CD14-positive monocyte (primary cell): ENCODE measurements around the gene TECPR2. TPM values are rescaled to one million over a fixed set of nuclear protein-coding genes. Genes with fewer than 3 reads are reported as not detected.

Experiments
- DNase-seq, 3 donors: peaks; one replicate each; pipeline ENCODE4 v3.0.0-alpha.2; 2011 to 2022
- H2AFZ ChIP-seq: 2 replicates; pipeline ENCODE4 v1.6.0; 2012; ENCODE audit warnings: mild to moderate bottlenecking, low read depth, low read length, inconsistent platforms; ENCODE audit not compliant: insufficient read depth, poor library complexity, severe bottlenecking
- H3K27ac ChIP-seq, 2 donors: 1 replicate in 1 of 2; 2 replicates in 1 of 2; pipeline ENCODE4 v1.5.1; 2012 to 2013; ENCODE audit warnings: low read length in 2 of 2, control low read depth in 1 of 2, inconsistent platforms in 1 of 2, low read depth in 1 of 2, mild to moderate bottlenecking in 1 of 2
- H3K27me3 ChIP-seq, 2 donors: one replicate each; pipeline versions ENCODE4 v1.6.0 to v1.6.1; 2011 to 2013; ENCODE audit warnings: low read length in 2 of 2; ENCODE audit not compliant: control insufficient read depth in 2 of 2, insufficient read depth in 2 of 2
- H3K36me3 ChIP-seq, 2 donors: replicated peaks in 1 of 2; 1 replicate in 1 of 2; 2 replicates in 1 of 2; pipeline versions ENCODE4 v1.5.1 to v1.6.1; 2012 to 2013; ENCODE audit warnings: low read length in 2 of 2, control low read depth in 1 of 2, inconsistent platforms in 1 of 2, mild to moderate bottlenecking in 1 of 2; ENCODE audit not compliant: insufficient read depth in 2 of 2, control insufficient read depth in 1 of 2
- H3K4me1 ChIP-seq, 2 donors: 1 replicate in 1 of 2; 2 replicates in 1 of 2; pipeline versions ENCODE4 v1.5.1 to v1.6.1; 2012 to 2013; ENCODE audit warnings: low read length in 2 of 2, control low read depth in 1 of 2, inconsistent platforms in 1 of 2, mild to moderate bottlenecking in 1 of 2, moderate library complexity in 1 of 2; ENCODE audit not compliant: insufficient read depth in 2 of 2, control insufficient read depth in 1 of 2
- H3K4me2 ChIP-seq: replicated peaks from 2 replicates; pipeline ENCODE3; 2012; ENCODE audit warnings: low read length, moderate library complexity, mild to moderate bottlenecking; ENCODE audit not compliant: poor library complexity, severe bottlenecking; ENCODE audit errors: extremely low read depth
- H3K4me3 ChIP-seq, 3 experiments: fragments of 200-600 bp in 1 of 3; sonication (generic) in 1 of 3; replicated peaks in 1 of 3; 1 replicate in 2 of 3; 2 replicates in 1 of 3; pipeline ENCODE4 v1.5.1; 2011 to 2013; ENCODE audit warnings: low read length in 3 of 3, mild to moderate bottlenecking in 3 of 3, control low read depth in 2 of 3, low read depth in 2 of 3, inconsistent platforms in 1 of 3, moderate library complexity in 1 of 3
- H3K79me2 ChIP-seq: 2 replicates; pipeline ENCODE4 v1.6.0; 2012; ENCODE audit warnings: mild to moderate bottlenecking, control low read depth, inconsistent platforms, low read length, moderate library complexity; ENCODE audit not compliant: insufficient read depth
- H3K9ac ChIP-seq: 2 replicates; pipeline ENCODE4 v1.6.0; 2017; ENCODE audit warnings: low read length, mild to moderate bottlenecking; ENCODE audit not compliant: insufficient read depth, poor library complexity, severe bottlenecking
- H3K9me3 ChIP-seq, 2 donors: replicated peaks in 1 of 2; 1 replicate in 1 of 2; 2 replicates in 1 of 2; pipeline versions ENCODE4 v1.5.1 to v1.6.1; 2012 to 2013; ENCODE audit warnings: low read length in 2 of 2, control low read depth in 1 of 2; ENCODE audit not compliant: control insufficient read depth in 1 of 2, insufficient read depth in 1 of 2
- H4K20me1 ChIP-seq: 2 replicates; pipeline ENCODE4 v1.6.0; 2012; ENCODE audit warnings: mild to moderate bottlenecking, low read length, control low read depth, moderate library complexity; ENCODE audit not compliant: insufficient read depth
- H3K27ac Mint-ChIP-seq, 7 donors: one replicate each; pipeline ENCODE4 v1.8.0; 2020; ENCODE audit warnings: mild to moderate bottlenecking in 7 of 7, mixed read lengths in 7 of 7, moderate library complexity in 6 of 7, inconsistent platforms in 2 of 7
- H3K27me3 Mint-ChIP-seq, 3 donors: one replicate each; pipeline ENCODE4 v1.8.0; 2021 to 2022; ENCODE audit warnings: low read depth in 3 of 3, mild to moderate bottlenecking in 3 of 3, mixed read lengths in 3 of 3, moderate library complexity in 3 of 3, inconsistent platforms in 1 of 3
- H3K36me3 Mint-ChIP-seq, 2 donors: one replicate each; pipeline ENCODE4 v1.8.0; 2020; ENCODE audit warnings: mixed read lengths in 2 of 2, inconsistent platforms in 1 of 2, mild to moderate bottlenecking in 1 of 2
- H3K4me1 Mint-ChIP-seq: one replicate; pipeline ENCODE4 v1.8.0; 2020; ENCODE audit warnings: mild to moderate bottlenecking, mixed read lengths
- H3K4me3 Mint-ChIP-seq, 2 donors: one replicate each; pipeline ENCODE4 v1.8.0; 2020; ENCODE audit warnings: mild to moderate bottlenecking in 2 of 2, mixed read lengths in 2 of 2, moderate library complexity in 1 of 2
- H3K9me3 Mint-ChIP-seq, 7 donors: one replicate each; pipeline ENCODE4 v1.8.0; 2020 to 2022; ENCODE audit warnings: mixed read lengths in 7 of 7, mild to moderate bottlenecking in 6 of 7, moderate library complexity in 6 of 7, inconsistent platforms in 2 of 7
- WGBS: methylation state at CpG from one replicate; pipeline ENCODE4 v1.1.5; 2013; ENCODE audit warnings: missing lambda C conversion rate; ENCODE audit not compliant: insufficient coverage; 5-methylcytosine and 5-hydroxymethylcytosine counted together
- intact Hi-C, 2 donors: fragments of 100-400 bp; cut with micrococcal nuclease; formaldehyde crosslinking; loops; one replicate each; pipeline versions ENCODE4 v1.15.0 to v1.15.1; 2023
- polyA plus RNA-seq, 3 donors: library from polyadenylated mRNA; depleted of rRNA in 1 of 3; unstranded in 2 of 3; stranded (reverse) in 1 of 3; fragments of 300-500 nt in 2 of 3; fragments of >200 nt in 1 of 3; fragmentation: Illumina TruSeq in 2 of 3; gene quantifications; 1 replicate in 2 of 3; 2 replicates in 1 of 3; pipeline ENCODE4 v1.2.3, GENCODE V29; 2012 to 2021
- TF ChIP-seq, protein P1 (sequence below): fragments of 200-600 bp; IDR thresholded peaks from one replicate; pipeline ENCODE4 v1.8.0; 2022; ENCODE audit warnings: antibody characterized with exemption, mild to moderate bottlenecking

The TECPR2 gene
- polyA plus RNA-seq, 3 donors = 2.8 to 10.4 (median 6.4) TPM

DNA sequence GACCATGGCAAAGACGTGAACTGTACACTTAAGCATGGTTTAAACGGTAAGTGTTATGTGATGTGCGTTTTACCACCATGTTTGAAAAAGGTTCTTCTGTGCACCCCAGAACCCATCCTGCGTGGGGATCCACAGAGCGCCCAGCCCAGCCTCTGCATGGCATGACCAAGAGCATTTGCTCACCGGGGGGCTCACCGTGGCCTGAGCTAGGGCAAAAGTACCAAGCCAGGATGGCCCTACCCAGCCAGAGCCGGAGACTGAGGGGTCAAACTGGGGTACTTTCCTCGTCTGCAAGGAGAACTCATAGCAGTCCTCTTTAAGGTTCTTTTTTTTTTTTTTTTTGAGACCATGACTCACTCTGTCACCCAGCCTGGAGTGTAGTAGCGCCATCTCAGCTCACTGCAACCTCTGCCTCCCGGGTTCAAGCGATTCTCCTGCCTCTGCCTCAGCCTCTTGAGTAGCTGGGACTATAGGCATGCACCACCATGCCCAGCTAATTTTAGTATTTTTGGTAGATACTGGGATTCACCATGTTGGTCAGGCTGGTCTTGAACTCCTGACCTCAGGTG lies 163.3 kb downstream of the TECPR2 start:
- peaks cover 62 to 83% of the 10 kb centered on the region in 2 donors for H3K4me1 ChIP-seq
- H3K27ac ChIP-seq = peak overlapping the region in 1 of 2 donors; percentile 90
- H4K20me1 ChIP-seq = no peaks in the 10 kb centered on the region
- TF ChIP-seq, protein P1, sequence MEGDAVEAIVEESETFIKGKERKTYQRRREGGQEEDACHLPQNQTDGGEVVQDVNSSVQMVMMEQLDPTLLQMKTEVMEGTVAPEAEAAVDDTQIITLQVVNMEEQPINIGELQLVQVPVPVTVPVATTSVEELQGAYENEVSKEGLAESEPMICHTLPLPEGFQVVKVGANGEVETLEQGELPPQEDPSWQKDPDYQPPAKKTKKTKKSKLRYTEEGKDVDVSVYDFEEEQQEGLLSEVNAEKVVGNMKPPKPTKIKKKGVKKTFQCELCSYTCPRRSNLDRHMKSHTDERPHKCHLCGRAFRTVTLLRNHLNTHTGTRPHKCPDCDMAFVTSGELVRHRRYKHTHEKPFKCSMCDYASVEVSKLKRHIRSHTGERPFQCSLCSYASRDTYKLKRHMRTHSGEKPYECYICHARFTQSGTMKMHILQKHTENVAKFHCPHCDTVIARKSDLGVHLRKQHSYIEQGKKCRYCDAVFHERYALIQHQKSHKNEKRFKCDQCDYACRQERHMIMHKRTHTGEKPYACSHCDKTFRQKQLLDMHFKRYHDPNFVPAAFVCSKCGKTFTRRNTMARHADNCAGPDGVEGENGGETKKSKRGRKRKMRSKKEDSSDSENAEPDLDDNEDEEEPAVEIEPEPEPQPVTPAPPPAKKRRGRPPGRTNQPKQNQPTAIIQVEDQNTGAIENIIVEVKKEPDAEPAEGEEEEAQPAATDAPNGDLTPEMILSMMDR = no peak
- H3K4me2 ChIP-seq = peak overlapping the region; percentile 78
- peak overlapping the region; percentile 69 to 96 (median 90) for H3K27ac Mint-ChIP-seq
- no peaks in the 10 kb centered on the region for H3K27me3 ChIP-seq
- H3K4me1 Mint-ChIP-seq = peaks cover 61% of the 10 kb centered on the region
- peak overlapping the region; percentile 44 to 48 for H3K4me3 Mint-ChIP-seq
- peak overlapping the region in 1 of 3 experiments; percentile 79 for H3K4me3 ChIP-seq
- H3K36me3 Mint-ChIP-seq = no peaks in the 10 kb centered on the region
- peaks cover 3 to 10% (median 9%) of the 10 kb centered on the region in 3 donors for H3K27me3 Mint-ChIP-seq
- peaks cover 0 to 5% (median 0%) of the 10 kb centered on the region in 7 donors for H3K9me3 Mint-ChIP-seq
- peak overlapping the region; percentile 58 for H3K9ac ChIP-seq
- 93% methylated on average over 9 of the region's 12 CpGs for WGBS
- H3K36me3 ChIP-seq = no peaks in the 10 kb centered on the region
- H3K9me3 ChIP-seq = no peaks in the 10 kb centered on the region
- peak; percentile 22 to 50 (median 30) for DNase-seq
- intact Hi-C loops = loop anchor here (2.0 to 5.0 kb wide), 4 partner anchors 36 to 67 kb away; partner anchors contain the start of gene RCOR1 (in 2 of the 2)
- H3K79me2 ChIP-seq = no peaks in the 10 kb centered on the region
- H2AFZ ChIP-seq = no peak overlapping the region

DNA sequence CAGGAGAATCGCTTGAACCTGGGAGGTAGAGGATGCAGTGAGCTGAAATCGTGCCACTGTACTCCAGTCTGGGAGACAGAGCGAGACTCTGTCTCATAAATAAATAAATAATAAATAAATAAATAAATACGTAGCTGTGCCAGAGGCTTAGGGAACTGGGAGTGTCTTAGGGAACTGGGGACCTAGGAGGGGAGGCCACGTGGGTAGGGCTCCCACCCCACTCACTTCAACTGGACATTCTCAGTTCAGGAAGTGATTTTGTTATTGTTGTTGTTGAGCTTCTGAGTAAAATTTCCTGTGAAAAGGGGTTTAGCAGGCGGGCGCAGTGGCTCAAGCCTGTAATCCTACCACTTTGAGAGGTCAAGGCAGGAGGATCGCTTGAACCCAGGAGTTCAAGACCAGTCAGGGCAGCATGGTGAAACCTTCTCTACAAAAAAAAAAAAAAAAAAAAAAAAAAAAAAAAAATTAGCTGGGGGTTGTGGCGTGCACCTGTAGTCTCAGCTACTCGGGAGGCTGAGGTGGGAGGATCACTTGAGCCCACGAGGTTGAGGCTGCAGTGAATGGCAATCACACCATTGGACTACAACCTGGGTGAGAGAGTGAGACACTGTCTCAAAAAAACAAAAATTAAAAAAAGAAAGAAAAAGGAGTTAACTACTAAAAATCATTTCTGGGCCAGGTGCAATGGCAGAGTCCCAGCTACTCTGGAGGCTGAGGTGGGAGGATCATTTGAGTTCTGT lies 165.9 kb downstream of the TECPR2 start:
- no peaks in the 10 kb centered on the region for H3K36me3 ChIP-seq
- no peaks in the 10 kb centered on the region for H3K27me3 ChIP-seq
- Mint-ChIP-seq H3K36me3 (no peaks in the 10 kb centered on the region), H3K4me1 (peaks cover 67% of the 10 kb centered on the region), H3K4me3 (peak overlapping the region in 1 of 2 donors; percentile 79), H3K27ac (peak overlapping the region; percentile 48 to 92 (median 78)), H3K9me3 (peaks cover 0 to 5% (median 0%) of the 10 kb centered on the region in 7 donors), H3K27me3 (peaks cover 1 to 3% (median 2%) of the 10 kb centered on the region in 3 donors)
- no peaks in the 10 kb centered on the region for H3K9me3 ChIP-seq
- no CpG with 5 or more reads among the region's 11 CpGs for WGBS
- H3K9ac ChIP-seq = peak overlapping the region; percentile 51
- peak overlapping the region in 1 of 2 donors; percentile 92 for H3K27ac ChIP-seq
- no peaks in the 10 kb centered on the region for H4K20me1 ChIP-seq
- intact Hi-C loops = loop anchor here (5.0 kb wide), 3 partner anchors 34 to 64 kb away; partner anchors contain the start of gene RCOR1 (in 1 of the 2)
- H3K4me3 ChIP-seq = peak overlapping the region in 1 of 3 experiments; percentile 28
- no peak overlapping the region for H3K4me2 ChIP-seq
- H2AFZ ChIP-seq = no peak overlapping the region
- H3K79me2 ChIP-seq = no peaks in the 10 kb centered on the region
- H3K4me1 ChIP-seq = peaks cover 64 to 90% of the 10 kb centered on the region in 2 donors
- TF ChIP-seq, protein P1 = no peak
- peak; percentile 48 to 55 (median 49) for DNase-seq
